ENCODE data around the gene NDUFA11.

Gene NDUFA11

GRCh38 chr19:5932146-5932545 lies 28.6 kb upstream of the NDUFA11 start:
- no peak for DNase-seq

- DNase-seq = no peak
Measured at GRCh38 chr19:5931251-5931650, 27.7 kb upstream of the NDUFA11 start.

GRCh38 chr19:5929625-5930024 lies 26.0 kb upstream of the NDUFA11 start:
- no peak for DNase-seq

GRCh38 chr19:5929179-5929578 lies 25.6 kb upstream of the NDUFA11 start:
- DNase-seq = no peak

- DNase-seq = no peak
Measured at GRCh38 chr19:5927441-5927821, 23.8 kb upstream of the NDUFA11 start.

GRCh38 chr19:5926641-5927440 lies 23.3 kb upstream of the NDUFA11 start:
- DNase-seq = no peak

GRCh38 chr19:5925830-5926427 lies 22.3 kb upstream of the NDUFA11 start:
- no peak for DNase-seq

GRCh38 chr19:5923356-5923755 lies 19.8 kb upstream of the NDUFA11 start:
- DNase-seq = no peak

GRCh38 chr19:5922161-5922545 lies 18.6 kb upstream of the NDUFA11 start:
- no peak for DNase-seq

GRCh38 chr19:5921516-5922160 lies 18.0 kb upstream of the NDUFA11 start:
- DNase-seq = no peak

- DNase-seq = no peak
Measured at GRCh38 chr19:5918463-5919079, 15.0 kb upstream of the NDUFA11 start.

- no peak for DNase-seq
Measured at GRCh38 chr19:5917431-5918107, 14.0 kb upstream of the NDUFA11 start.

GRCh38 chr19:5916181-5916708 lies 12.7 kb upstream of the NDUFA11 start:
- DNase-seq = no peak

GRCh38 chr19:5915782-5916165 lies 12.2 kb upstream of the NDUFA11 start:
- DNase-seq = no peak

GRCh38 chr19:5914946-5915781 lies 11.6 kb upstream of the NDUFA11 start:
- no peak for DNase-seq

GRCh38 chr19:5914358-5914774 lies 10.8 kb upstream of the NDUFA11 start:
- DNase-seq = no peak

- no peak for DNase-seq
Measured at GRCh38 chr19:5913739-5914357, 10.3 kb upstream of the NDUFA11 start, which contains the start of gene CAPS. CAPS (plus strand) TSS chr19:5914254; CDS start chr19:5914407, 153 bp downstream.

- DNase-seq = no peak
Measured at GRCh38 chr19:5911366-5911765, 7.8 kb upstream of the NDUFA11 start.

GRCh38 chr19:5910638-5910907 lies 7.0 kb upstream of the NDUFA11 start:
- no peak for DNase-seq

- DNase-seq = no peak
Measured at GRCh38 chr19:5908773-5909442, 5.3 kb upstream of the NDUFA11 start.

GRCh38 chr19:5907241-5907640 lies 3.7 kb upstream of the NDUFA11 start:
- DNase-seq = no peak
